ENCODE data around the gene PZP.

The PZP gene

GRCh38 chr12:9147461-9147860 lies 60.7 kb downstream of the PZP start:
- no peaks in the 10 kb centered on the region for H3K9me2 ChIP-seq (replicated peaks; ENCODE audit: insufficient read depth, low read length)
- no peak overlapping the region for H3K4me3 ChIP-seq (ENCODE audit: insufficient read depth, low read length, poor library complexity, severe bottlenecking)
- H3K79me2 ChIP-seq (ENCODE audit: insufficient read depth, low read length) = no peaks in the 10 kb centered on the region
- H3K9ac ChIP-seq (ENCODE audit: low read length) = no peak overlapping the region
- no peak for TF ChIP-seq CTCF (IDR thresholded peaks at IDR 0.05; ENCODE audit: insufficient read depth, low read length, poor library complexity, severe bottlenecking)
- no peak for TF ChIP-seq EZH2phosphoT487 (conservative IDR thresholded peaks at IDR 0.05; ENCODE audit: low read length)
- H3K36me3 ChIP-seq (ENCODE audit: low read length) = no peaks in the 10 kb centered on the region
- H3K27me3 ChIP-seq (ENCODE audit: low read length) = no peaks in the 10 kb centered on the region
- H3F3A ChIP-seq (ENCODE audit: insufficient read depth) = no peaks in the 10 kb centered on the region
- no peak overlapping the region for H3K27ac ChIP-seq (ENCODE audit: low read depth, low read length)
- no peaks in the 10 kb centered on the region for H3K9me3 ChIP-seq (ENCODE audit: insufficient read depth, low read length)
- no peak overlapping the region for H3K4me2 ChIP-seq (ENCODE audit: low read depth, low read length, poor library complexity, severe bottlenecking)
- H4K20me1 ChIP-seq (ENCODE audit: low read depth, low read length) = no peaks in the 10 kb centered on the region
- no peak overlapping the region for H2AFZ ChIP-seq (ENCODE audit: low read depth, low read length, severe bottlenecking)

- no peak overlapping the region for H3K4me3 ChIP-seq (ENCODE audit: insufficient read depth, low read length, poor library complexity, severe bottlenecking)
- no peak overlapping the region for H3K9ac ChIP-seq (ENCODE audit: low read length)
- TF ChIP-seq CTCF (IDR thresholded peaks at IDR 0.05; ENCODE audit: insufficient read depth, low read length, poor library complexity, severe bottlenecking) (no peak), EZH2phosphoT487 (conservative IDR thresholded peaks at IDR 0.05; ENCODE audit: low read length) (no peak)
- no peaks in the 10 kb centered on the region for H3K79me2 ChIP-seq (ENCODE audit: insufficient read depth, low read length)
- H4K20me1 ChIP-seq (ENCODE audit: low read depth, low read length) = no peaks in the 10 kb centered on the region
- no peak overlapping the region for H3K4me2 ChIP-seq (ENCODE audit: low read depth, low read length, poor library complexity, severe bottlenecking)
- no peaks in the 10 kb centered on the region for H3K36me3 ChIP-seq (ENCODE audit: low read length)
- H3K27ac ChIP-seq (ENCODE audit: low read depth, low read length) = no peak overlapping the region
- H3F3A ChIP-seq (ENCODE audit: insufficient read depth) = no peaks in the 10 kb centered on the region
- H3K27me3 ChIP-seq (ENCODE audit: low read length) = no peaks in the 10 kb centered on the region
- no peaks in the 10 kb centered on the region for H3K9me2 ChIP-seq (replicated peaks; ENCODE audit: insufficient read depth, low read length)
- H3K9me3 ChIP-seq (ENCODE audit: insufficient read depth, low read length) = no peaks in the 10 kb centered on the region
- H2AFZ ChIP-seq (ENCODE audit: low read depth, low read length, severe bottlenecking) = no peak overlapping the region
Observed at GRCh38 chr12:9144730-9145106, 63.5 kb downstream of the PZP start.

GRCh38 chr12:9143929-9144729 lies 64.1 kb downstream of the PZP start:
- no peak overlapping the region for H3K4me2 ChIP-seq (ENCODE audit: low read depth, low read length, poor library complexity, severe bottlenecking)
- H2AFZ ChIP-seq (ENCODE audit: low read depth, low read length, severe bottlenecking) = no peak overlapping the region
- no peaks in the 10 kb centered on the region for H3K9me3 ChIP-seq (ENCODE audit: insufficient read depth, low read length)

More at GRCh38 chr12:9143929-9144729, 64.1 kb downstream of the PZP start:
- H4K20me1 ChIP-seq (ENCODE audit: low read depth, low read length) = no peaks in the 10 kb centered on the region
- H3K36me3 ChIP-seq (ENCODE audit: low read length) = no peaks in the 10 kb centered on the region
- TF ChIP-seq EZH2phosphoT487 (conservative IDR thresholded peaks at IDR 0.05; ENCODE audit: low read length) (no peak), CTCF (IDR thresholded peaks at IDR 0.05; ENCODE audit: insufficient read depth, low read length, poor library complexity, severe bottlenecking) (no peak)
- no peaks in the 10 kb centered on the region for H3K27me3 ChIP-seq (ENCODE audit: low read length)
- no peak overlapping the region for H3K9ac ChIP-seq (ENCODE audit: low read length)
- no peak overlapping the region for H3K27ac ChIP-seq (ENCODE audit: low read depth, low read length)
- no peaks in the 10 kb centered on the region for H3K79me2 ChIP-seq (ENCODE audit: insufficient read depth, low read length)
- no peaks in the 10 kb centered on the region for H3K9me2 ChIP-seq (replicated peaks; ENCODE audit: insufficient read depth, low read length)
- H3K4me3 ChIP-seq (ENCODE audit: insufficient read depth, low read length, poor library complexity, severe bottlenecking) = no peak overlapping the region
- no peaks in the 10 kb centered on the region for H3F3A ChIP-seq (ENCODE audit: insufficient read depth)
